GM19452 (cell line): ENCODE data around the gene ZSCAN5A.
A peak's percentile ranks its signal among the peaks of the same experiment; 100 is the strongest.
"Not testable (repeated sequence)": the region's sequence is repeated elsewhere in the genome, so short reads cannot be mapped to it uniquely, and the experiment has no call there.

ENCODE experiments used
- ATAC-seq: cut with Tn5 transposase; IDR thresholded peaks from one replicate; pipeline ENCODE4 v1.9.1; 2021; ENCODE audit not compliant: unreplicated experiment

The ZSCAN5A gene, protein sequence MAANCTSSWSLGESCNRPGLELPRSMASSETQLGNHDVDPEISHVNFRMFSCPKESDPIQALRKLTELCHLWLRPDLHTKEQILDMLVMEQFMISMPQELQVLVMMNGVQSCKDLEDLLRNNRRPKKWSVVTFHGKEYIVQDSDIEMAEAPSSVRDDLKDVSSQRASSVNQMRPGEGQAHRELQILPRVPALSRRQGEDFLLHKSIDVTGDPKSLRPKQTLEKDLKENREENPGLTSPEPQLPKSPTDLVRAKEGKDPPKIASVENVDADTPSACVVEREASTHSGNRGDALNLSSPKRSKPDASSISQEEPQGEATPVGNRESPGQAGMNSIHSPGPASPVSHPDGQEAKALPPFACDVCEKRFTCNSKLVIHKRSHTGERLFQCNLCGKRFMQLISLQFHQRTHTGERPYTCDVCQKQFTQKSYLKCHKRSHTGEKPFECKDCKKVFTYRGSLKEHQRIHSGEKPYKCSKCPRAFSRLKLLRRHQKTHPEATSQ

GRCh38 chr19:56314381-56315076, at the start of gene ZSCAN5A:
Gene ZSCAN5A (minus strand): TSS chr19:56314839. CDS start chr19:56225046, 89,793 bp downstream.
- ATAC-seq, result peak; percentile 80

GRCh38 chr19:56360841-56361240, 46.2 kb upstream of the ZSCAN5A start:
- ATAC-seq, result no peak

GRCh38 chr19:56356944-56357343, 42.3 kb upstream of the ZSCAN5A start:
- no peak for ATAC-seq

GRCh38 chr19:56355517-56355916, 40.9 kb upstream of the ZSCAN5A start:
- ATAC-seq, result no peak

- no peak for ATAC-seq
These were observed 36.6 kb upstream of the ZSCAN5A start for GRCh38 chr19:56351208-56351607.

DNA sequence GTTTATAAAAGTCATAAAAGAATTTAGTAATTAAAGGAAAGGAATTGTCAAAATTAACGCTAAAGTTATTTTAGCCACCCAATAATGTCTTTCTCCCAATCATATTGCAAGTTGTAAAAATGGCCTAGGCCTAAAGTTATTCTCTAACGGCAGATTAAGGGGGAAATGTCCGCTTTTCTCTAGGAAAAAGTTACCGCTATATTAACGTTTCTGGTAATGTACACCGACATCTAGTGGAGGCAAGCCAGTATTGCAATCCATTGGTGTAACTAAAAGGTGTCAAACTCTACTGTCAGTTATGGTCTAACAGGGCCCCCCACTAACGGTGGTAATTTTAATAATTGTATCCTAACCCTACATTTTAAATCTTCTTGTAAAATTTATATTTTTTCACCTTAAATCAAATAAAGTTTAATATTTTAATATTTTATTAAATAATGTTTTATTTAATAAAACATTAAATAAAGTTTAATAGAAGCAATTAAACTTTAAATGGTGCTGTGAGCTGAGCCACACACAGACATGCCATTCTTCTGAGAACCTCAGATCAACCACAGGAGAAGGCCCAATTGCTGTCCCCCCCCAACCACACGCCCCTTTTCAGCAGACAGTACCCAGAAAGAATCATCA, 35.9 kb upstream of the ZSCAN5A start:
- ATAC-seq, result no peak

DNA sequence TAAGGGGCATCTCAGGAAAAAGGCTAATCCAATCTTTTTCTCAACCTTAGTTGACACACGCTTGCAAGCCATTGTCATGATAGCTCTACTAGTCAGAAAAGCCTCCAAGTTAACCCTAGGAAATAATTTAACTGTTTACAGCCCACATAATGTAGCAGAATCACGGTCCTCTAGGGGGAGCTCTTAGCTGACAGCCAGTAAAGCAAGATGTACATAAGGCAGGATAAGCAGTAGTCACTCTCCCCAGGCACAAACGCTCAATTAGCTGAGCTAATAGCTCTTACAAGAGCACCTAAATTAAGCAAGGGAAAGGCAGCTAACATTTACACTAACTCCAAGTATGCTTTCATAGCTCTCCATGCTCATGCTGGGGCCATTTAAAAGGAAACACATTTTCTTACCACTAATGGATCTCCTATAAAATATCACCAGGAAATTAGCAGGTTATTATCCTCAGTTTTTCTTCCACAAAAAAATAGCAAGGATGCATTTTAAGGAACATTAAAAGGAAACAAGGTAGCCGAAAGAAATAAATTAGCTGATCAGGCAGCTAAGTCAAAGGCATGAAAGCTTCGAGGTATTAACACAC, 33.7 kb upstream of the ZSCAN5A start:
- no peak for ATAC-seq

DNA sequence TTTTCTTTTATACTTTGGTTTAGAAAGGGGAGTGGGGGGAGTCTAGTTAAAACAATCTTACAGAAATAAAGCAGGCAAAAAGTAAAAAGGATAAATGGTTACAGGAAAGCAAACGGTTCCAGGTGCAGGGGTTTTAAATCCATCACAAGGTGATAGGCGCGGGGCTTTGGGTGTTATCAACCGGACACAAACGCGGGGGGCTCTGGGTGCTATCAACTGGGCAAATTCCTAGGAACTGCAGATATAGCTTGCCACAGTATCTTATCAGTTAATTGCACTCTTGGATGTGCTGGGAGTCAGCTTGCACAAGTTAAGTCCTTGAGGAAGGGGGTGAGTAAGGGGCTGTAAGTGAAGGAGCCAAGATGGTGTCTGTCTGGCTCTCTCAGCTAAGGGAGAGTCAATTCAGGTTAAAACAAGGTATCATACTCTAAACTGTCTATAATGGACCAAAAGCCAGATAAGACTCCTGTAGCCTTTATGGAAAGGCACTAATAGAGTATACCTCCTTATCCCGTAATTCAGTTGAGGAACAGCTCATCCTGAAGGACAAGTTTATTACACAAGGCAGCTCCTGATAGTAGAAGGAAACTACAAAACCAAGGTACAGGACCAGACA, 32.6 kb upstream of the ZSCAN5A start:
- ATAC-seq, result no peak

DNA sequence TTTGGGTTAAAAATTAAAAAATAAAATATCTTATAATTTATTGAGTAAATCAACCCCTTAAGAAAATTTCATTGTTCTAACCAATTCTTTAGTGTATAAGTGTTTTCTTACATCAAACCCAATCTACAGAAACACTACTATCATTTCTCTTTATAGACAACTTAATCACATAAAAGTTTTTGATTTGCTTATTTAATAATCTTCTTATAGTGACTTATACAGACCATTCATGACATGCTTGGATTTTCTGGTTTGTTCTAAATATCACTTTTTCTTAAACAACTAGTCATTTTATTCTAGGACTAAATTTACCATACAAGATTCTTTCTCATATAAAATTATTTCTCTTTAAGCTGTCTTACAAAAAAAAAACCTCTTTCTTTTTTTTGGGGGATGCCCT, 27.3 kb upstream of the ZSCAN5A start:
- ATAC-seq, result no peak

DNA sequence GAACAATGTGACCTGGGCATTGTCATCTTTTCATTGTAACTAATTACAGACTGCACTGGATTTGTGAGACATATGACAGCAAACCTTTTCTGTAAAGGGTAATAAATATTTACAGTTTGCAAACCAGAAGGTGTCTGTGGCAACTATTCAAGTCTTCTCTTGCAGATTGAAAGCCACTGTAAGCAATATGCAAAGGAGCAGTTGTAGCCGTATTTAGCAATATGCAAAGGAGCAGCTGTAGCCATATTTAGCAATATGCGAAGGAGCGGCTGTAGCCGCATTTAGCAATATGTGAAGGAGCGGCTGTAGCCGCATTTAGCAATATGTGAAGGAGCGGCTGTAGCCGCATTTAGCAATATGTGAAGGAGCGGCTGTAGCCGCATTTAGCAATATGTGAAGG, 24.4 kb upstream of the ZSCAN5A start:
- ATAC-seq, result not testable (repeated sequence)

- not testable (repeated sequence) for ATAC-seq
These were observed 22.4 kb upstream of the ZSCAN5A start for GRCh38 chr19:56337077-56337476.

- not testable (repeated sequence) for ATAC-seq
These were observed 20.7 kb upstream of the ZSCAN5A start for GRCh38 chr19:56335371-56335770.

DNA sequence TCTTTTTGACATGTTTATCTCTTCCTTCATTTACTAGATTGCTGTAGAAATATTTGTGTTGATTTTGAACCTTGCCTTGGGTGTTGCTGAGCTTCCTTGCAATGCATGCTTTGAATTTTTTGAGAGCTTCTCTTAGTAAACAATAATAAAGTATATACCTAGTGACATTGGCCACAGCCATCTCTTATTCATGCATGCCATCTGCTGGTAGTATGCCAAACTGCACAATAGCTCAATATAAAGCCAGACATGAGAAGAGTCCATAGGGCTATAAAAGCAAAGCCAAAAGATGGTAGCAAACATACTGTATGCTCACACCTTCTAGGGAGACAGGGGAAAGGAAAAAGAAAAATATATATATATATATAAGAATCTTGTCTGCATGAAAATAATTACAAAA, 18.9 kb upstream of the ZSCAN5A start:
- ATAC-seq, result no peak

DNA sequence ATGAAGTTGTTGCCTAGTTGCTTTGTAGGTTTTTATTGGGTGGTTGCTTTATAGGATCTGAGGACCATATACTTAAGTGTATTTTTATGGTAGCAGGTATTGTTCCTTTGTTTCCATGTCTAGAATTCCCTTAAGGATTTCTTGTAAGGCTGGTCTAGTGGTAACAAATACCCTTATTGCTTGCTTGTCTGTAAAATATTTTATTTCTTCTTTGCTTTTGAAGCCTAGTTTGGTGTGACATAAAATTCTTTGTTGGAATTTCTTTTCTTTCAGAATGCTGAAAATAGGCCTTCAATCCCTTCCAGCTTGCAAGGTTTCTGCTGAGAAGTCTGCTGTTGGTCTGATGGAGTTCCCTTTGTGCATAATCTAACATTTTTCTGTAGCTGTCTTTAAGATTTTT, 18.1 kb upstream of the ZSCAN5A start:
- no peak for ATAC-seq

DNA sequence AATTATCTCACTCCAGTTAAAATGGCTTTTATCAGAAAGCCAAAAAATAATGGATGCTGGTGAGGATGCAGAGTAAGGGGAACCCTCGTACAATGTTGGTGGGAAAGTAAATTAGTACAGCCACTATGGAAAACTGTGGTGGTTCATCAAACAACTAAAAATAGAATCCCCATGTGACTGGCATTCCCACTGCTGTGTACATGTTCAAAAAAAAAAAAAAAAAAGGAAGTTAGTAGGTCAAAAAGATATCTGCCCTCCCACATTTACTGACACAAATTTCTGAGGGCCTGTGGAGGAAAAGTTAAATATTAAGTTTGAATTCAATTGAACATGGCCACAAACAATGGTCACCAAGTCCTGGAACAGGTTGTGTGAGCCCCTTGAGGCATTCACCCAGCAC, 9.8 kb upstream of the ZSCAN5A start:
- ATAC-seq, result no peak

GRCh38 chr19:56321989-56322440, 7.4 kb upstream of the ZSCAN5A start:
- ATAC-seq, result no peak

DNA sequence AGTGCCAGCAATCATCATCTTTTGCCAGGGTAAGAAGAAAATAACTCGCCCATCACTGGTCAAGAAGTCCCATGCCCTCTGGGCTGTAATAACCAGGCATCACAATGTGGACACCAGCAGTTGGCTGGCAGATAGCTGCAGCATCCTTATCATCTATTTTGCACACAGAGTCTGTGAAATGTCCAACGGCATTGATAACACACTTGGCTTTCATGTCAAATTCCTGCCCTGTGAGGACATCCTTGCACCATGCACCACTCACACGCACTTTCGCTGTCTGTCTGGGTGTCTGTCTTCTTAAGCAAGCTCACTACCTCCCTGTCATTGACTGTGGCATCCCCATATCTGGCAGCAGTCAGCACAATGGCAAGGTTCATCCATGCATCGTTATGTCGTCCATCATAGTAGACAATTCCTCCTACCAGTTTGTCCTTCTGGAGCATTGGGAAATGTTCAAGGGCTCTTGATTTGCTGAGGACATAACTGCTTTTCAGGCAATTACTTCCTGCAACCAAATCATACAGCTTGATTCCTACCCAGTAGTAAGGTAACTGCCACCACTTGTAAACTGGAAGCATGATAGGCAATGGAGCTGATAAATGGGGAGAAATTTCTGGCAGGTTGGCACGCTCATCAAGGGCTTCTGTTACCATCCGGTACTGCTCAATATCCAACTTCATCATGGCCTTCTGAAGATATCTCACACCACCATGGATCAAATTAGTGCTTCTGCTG, 6.8 kb upstream of the ZSCAN5A start:
- ATAC-seq, result no peak

GRCh38 chr19:56319991-56320390, 5.4 kb upstream of the ZSCAN5A start:
- no peak for ATAC-seq

DNA sequence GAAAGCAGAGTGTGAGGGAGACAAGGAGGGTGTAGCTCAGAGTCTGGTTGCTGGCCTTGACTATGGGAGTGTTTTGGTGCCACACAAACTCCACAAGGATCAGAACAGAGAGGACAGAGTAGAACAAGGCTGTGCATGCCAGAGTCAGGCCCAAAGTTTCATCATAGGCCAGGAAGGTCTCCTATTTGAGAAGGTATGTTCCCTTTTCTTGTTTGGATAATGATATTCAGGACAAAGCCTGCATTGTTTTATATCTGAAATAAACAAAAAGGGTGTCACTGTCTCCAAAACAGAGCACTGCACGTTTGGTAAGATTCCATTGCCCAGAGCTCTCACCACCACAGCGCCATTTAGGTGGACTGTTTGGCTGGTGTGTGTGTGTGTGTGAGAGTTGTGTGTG, 3.1 kb upstream of the ZSCAN5A start:
- ATAC-seq, result no peak

- ATAC-seq, result no peak
These were observed 2.1 kb upstream of the ZSCAN5A start for GRCh38 chr19:56316728-56317127.
